ENCODE data around the gene VPS37C.
"Not testable (repeated sequence)": the region's sequence is repeated elsewhere in the genome, so short reads cannot be mapped to it uniquely, and the experiment has no call there.

The VPS37C gene

DNA sequence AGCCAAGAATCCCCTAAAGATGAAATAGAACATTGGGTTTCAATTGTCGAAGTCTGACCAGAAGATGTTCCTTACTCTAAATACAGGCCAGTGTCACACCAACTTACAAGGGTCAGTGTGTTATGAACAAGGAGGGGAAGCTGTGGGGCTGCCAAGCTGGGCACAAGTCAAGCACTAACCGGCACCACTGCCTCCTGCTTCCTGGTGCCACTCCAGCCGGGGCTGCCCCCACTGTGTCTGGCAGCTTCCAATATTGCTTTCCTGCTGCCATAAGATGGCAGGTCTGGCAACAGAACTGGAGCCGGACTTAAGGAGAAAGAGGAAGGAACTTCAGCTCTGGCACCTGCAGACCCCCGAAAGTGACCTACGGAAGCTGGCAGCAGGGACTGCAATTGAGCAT lies 13.7 kb upstream of the VPS37C start:
- DNase-seq (ENCODE audit: low read depth in 2 of 2): no peak

DNA sequence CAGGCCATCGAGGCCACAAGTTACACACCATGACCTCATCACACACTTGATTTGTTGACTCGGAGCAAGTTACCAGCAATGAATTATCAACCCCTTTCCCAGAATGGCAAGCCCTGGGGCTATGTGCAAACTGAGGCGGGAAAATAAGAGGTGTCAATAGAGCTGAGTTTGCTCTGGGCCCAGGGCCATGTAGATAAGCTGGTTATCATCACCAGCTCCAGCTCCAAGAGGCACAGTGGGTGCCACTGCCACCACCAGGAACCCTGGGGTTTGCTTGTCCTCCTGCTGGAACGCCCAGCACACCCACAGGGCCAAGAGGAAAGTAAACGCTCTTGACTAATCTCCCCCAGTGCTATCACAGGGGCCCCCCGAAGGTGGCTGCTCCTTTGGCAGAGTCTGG lies 13.0 kb upstream of the VPS37C start:
- no peak for DNase-seq (ENCODE audit: low read depth in 2 of 2)

DNA sequence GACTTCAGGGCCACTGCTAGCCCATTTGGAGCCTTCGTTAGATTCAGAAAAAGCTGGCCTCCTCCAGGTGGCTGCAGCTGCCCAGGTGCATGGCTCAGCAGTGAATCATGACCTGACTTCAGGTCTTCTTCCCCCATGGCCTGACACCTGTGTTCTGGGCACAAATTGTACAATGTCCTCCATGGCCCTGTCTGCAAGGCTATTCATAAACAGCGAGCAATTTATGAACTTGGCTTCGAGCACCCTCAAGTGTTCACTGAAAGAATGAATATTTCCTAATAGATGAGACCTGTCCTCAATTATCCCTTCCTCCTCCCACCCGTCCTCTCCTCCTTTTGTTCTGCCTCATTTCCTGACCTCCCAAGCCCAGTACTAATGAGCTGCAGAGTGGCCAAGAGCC lies 12.2 kb upstream of the VPS37C start:
- DNase-seq (ENCODE audit: low read depth in 2 of 2): no peak

DNA sequence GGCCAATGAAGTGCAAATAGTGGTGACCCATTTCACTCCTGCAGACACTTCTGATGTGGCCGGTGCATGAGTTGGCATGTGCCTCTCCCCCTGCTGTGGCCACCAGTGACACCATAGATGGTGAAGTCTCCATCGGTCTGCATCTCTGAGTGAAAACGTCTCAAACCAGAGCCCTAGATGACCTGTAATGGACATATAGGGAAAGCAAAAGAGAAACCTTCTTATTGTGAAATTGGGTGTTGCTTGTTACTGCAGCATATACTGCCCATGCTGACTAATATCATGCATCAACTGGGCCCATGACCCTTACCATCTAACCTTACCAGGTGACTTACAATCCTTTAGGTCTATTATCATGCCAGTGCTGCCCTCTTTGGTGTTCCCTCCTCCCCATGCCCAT lies 11.7 kb upstream of the VPS37C start:
- DNase-seq (ENCODE audit: low read depth in 2 of 2): no peak

DNA sequence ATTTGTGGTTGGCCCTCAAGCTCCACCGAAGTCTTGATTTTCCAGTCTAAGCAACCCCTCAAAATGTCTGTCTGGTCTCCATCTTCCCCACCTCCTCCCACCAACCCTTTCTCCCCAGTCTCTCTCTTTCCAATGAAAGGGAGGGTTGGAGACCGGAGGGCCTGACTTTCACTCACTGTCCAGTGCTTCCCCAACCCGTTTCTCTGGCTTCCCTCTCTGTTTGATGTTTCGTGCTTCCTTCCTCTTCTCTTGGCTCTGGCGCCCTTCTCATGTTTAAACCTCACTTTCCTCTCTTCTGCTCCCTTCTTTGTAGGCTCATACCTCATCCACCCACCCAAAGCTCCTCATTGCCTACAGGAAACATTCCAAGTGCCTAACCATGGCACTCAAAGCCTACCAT lies 11.1 kb upstream of the VPS37C start:
- DNase-seq (ENCODE audit: low read depth in 2 of 2): no peak

DNA sequence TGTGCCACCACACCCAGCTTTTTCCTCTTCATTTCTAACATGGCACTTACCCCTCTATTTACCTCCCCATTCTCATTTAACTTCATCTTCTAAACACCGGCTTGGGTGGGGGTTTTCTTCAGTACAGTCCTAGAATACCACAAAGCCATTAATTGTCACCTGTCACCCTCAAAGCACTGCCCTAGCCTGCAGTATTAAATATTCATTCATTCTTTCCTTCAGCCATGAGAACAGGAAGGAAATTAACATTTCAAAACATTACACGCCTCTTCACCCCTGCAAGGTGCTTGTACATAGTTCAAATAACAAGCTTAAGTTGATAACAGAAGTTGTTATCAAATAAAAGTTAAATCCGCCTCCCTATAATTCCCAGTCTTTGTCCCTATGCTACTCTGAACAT lies 10.7 kb upstream of the VPS37C start:
- no peak for DNase-seq (ENCODE audit: low read depth in 2 of 2)

DNA sequence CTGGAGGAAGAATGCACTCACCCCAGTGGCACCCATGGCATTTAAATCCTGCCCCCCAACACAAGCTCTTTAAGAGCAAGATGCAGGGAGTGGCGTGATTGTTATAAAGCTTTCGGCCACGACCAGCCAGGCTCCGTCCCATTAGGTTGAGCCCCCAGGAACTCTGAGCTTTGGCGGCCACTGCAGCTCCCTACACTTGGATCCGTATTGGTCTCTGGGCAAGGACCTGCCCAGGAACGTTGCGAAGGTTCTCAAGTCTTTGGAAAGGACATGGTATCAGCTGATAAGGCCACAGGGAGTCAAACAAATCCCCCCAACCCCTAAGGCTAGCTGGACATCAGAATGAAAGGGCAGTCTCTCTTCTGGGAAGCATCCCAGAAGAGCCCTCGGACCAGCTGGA lies 9.3 kb upstream of the VPS37C start:
- DNase-seq (ENCODE audit: low read depth in 2 of 2): no peak

DNA sequence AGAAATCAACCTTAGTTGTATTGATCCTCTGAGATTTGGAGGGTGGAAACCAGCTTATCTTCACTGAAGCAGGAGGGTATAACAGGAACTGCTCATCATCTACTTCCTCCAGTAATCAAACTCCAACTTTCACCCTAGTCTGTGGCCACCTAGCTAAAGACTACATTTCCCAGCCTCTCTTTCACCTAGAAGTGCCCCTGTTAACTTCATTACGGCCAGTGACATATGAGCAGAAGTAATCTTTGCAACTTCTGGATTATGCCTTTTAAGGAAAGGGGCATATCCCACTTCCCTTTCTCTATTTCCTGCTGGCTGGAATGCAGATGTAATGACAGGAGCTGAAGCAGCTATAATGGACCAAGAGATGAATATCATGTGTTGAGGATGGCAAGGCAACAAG lies 7.6 kb upstream of the VPS37C start:
- DNase-seq (ENCODE audit: low read depth in 2 of 2): no peak

DNA sequence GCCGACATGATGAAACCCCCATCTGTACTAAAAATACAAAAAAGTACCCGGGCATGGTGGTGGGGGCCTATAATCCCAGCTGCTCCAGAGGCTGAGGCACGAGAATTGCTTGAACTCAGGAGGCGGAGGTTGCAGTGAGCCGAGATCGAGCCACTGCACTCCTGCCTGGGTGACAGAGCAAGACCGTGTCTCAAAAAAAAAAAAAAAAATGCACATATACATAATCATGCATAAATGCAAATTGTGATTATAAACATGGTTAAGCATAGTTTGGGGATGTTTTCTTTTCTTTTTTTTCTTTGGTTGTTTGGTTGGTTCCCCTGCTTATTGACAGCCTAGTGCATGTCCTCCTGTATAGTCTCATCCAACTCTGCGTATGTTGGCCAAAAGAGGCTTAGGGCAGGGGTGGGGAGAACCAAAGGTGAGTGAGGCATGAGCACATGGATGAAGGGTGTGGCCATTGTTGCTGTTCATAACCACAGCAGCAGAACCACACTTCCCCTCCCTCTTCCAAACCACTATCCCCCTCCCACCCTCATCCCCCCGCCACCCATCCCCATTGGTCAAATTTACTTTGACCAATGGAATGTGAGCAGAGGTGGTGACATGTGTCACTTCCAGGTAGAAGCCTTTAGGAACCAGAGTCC lies 6.9 kb upstream of the VPS37C start:
- no peak for DNase-seq (ENCODE audit: low read depth in 2 of 2)

DNA sequence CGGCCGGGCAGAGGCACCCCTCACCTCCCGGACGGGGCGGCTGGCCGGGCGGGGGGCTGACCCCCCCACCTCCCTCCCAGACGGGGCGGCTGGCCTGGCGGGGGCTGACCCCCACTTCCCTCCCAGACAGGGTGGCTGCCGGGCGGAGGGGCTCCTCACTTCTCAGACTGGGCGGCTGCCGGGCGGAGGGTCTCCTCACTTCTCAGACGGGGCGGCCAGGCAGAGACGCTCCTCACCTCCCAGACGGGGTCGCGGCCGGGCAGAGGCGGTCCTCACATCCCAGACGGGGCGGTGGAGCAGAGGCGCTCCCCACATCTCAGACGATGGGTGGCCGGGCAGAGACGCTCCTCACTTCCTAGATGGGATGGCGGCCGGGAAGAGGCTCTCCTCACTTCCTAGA lies 5.1 kb upstream of the VPS37C start:
- not testable (repeated sequence) for DNase-seq (ENCODE audit: low read depth in 2 of 2)

DNA sequence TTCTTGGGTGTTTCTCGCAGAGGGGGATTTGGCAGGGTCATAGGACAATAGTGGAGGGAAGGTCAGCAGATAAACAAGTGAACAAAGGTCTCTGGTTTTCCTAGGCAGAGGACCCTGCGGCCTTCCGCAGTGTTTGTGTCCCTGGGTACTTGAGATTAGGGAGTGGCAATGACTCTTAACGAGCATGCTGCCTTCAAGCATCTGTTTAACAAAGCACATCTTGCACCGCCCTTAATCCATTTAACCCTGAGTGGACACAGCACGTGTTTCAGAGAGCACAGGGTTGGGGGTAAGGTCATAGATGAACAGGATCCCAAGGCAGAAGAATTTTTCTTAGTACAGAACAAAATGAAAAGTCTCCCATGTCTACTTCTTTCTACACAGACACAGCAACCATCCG lies 4.6 kb upstream of the VPS37C start:
- not testable (repeated sequence) for DNase-seq (ENCODE audit: low read depth in 2 of 2)

DNA sequence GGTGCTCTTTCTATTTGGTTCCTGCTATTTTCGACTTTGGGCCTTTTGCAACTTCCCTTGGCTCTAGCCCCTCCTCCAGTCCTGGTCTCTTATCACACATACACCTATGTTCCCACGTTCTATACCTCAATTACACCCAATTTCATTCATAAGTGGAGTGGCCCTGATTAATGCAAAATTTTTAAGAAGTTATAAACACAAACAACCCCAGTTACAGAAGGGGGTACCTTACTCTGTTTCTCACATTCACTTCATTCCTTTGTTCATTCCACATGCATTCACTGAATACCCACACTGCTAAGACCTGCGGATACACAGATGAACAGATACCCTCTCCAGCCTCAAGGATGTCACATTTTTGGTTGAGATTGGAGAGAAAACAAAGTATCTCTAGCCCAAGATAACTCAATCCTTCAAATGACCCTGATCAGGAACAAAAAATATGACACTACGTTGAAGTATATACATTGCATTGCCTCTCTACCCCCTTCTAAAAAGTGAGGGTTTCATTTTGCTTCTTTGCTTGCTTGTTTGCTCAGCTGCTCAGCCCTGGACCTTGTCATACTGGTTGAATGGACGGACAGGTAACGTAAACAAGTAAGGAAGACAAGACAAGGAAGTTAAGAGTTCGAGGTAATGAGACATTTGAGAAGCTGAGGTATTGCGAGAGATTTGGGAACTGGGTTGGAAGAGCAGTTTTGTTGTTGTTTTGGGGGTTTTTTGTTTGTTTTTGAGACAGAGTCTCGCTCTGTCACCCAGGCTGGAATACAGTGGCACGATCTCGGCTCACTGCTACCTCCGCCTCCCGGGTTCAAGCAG lies 3.6 kb upstream of the VPS37C start:
- no peak for DNase-seq (ENCODE audit: low read depth in 2 of 2)

DNA sequence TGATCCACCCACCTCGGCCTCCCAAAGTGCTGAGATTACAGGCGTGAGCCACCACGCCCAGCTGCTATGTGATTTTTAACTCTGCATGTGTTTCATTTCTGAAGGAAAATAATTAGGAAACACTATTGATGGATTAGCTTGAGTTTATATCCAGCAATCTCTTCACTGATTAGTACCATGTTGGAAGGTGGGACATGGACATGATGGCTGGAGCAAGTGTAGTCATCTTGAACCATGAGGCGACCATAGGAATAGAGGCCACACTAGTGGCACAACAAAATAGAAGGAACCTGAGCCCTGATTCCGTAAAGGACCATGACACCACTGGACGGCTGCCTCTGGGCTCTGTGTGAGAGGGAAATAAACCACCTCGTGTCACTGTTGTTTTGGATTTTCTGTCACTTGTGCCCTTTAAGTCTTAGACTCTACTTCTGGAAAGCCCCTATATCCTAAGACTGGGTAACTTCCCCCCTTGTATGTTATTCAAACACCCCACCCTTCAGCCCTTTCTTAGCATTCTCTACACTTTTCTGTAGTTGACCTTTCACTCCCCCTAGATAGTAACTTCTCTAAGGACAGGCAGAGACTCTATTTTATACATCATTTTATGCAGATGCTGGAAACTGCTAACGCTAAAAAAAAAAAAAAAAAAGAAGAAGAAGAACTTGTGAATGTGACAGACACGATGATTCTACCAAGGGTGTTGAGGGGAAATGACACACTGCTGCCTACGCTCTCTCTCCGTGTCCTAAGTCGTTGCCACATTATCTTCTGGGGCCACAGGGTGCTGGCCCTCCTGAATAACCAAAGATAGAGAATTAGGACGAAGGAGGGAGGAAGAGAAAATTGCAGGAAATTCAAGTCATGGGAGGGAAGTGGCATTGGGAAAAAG lies 2.7 kb upstream of the VPS37C start:
- no peak for DNase-seq (ENCODE audit: low read depth in 2 of 2)

DNA sequence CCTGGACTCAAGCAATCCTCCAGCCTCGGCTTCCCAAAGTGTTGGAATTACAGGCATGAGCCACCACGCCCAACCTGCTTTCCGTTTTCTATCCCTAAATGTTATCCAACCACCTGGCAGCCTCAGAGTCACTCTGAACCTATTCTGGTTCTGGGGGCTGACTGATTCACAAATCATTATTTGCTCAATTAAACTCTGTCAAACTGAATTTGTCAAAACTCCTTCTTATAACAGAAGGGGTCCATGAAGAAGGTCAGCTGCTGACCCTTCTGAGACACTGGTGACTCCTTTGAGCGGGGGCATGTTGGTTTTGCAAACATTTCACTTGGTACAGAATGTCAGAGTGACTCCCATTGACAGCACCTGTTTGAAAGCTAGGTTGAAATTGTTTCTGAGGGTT lies 1.8 kb upstream of the VPS37C start:
- DNase-seq (ENCODE audit: low read depth in 2 of 2): no peak

DNA sequence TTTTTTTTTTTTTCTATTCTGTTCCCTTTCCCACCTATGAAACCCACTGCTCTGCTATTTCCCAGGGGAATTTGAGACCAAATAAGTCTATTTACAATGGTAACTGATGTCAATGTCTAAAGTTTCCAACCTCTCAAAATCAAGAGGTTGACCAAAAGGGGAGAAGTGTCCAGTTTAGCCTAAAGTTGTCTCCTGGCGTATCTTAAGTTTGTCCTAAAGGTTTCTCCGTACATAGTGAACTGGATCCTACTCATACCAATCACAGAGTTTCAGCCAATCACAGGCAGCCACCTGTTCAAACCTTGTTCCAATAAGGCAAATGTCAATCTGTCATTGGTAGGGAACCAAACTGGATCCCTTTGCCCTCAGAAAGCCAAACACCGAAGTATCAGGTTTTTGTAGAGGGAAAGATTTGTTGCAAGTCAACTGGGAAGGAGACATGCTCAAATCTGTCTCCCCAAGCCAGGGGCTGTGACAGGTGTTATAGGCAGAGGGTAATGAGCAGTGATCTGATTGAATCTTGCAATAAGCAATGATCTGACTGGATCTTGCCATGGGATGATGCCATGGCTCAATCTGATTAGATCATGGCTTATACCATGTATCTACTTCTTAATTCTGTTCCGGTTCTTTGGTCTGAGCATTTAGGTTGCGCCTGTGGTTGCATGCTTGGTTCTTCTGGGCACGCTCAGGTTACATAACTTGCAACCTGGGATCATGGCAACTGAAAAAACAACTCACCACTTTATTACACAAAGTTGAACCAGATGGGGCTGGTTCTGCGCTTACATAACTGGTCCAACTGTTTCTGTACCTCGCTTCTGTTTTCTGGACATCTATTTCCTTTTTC lies 1.1 kb upstream of the VPS37C start:
- DNase-seq (ENCODE audit: low read depth in 2 of 2): no peak

DNA sequence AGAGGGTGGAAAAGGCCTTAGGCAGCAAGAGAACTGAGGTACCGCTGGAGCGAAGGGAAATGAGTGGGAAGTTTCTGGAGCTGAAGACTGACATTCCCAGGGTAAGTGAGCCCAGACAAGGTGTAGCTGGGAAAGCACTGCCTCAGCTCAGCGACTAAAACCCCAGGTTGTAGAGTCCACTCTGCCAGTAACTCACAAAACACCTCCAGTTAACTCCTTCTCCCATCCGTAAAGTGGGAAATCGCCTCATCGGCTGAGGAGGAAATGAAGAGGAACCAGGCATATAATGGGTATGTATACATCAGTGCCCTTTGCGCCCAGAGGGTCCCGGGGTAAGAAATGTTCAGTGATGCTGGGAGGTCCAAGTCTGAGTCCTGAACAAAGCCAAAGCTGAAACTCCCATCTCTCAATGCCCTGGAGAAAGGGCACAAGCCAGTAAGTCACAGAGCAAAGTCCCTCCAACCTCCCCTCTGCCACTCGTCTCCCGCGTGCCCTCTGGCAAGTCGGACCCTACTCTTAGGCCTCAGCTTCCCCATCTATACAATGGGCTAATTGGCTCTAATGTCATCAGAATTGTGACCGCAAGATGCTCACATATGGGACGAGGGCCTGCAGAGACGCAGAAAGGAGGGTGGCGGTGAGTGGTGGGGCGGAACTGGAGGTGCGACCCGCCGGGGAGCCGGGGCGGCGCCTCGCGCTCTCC lies 588 bp downstream of the VPS37C start:
- DNase-seq (ENCODE audit: low read depth in 2 of 2): no peak

DNA sequence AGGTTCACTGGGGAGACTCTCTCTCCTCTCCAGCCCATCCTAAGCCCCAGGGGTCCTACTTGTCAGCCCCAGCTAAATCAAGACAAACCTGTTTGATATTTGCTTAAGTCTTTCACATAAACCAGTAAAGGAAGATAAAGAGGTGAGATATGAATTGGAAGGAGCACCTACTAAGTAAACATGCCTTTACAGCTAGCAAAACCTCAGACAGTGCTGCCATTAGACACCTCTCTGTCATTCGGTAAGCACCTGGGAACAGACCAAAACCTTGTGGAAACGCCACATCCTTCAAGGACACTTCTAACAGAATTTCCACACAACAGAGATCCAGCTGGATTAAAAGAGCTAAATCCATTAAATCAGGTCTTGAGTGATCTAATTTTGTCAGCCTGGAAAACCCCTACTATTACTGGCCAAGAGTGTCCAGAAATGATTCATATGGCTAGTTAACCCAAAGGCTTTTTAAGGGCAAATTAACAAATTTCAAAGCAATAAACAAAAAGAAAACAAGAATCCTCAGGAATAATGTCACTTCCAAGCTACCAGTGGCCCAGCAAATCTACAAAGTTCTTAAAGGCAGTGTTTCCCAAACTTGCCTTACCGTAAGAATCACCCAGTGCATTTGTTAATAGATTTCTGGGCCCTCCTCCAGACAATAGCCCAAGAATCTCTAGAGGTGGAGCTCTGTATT lies 2.4 kb downstream of the VPS37C start:
- no peak for DNase-seq (ENCODE audit: low read depth in 2 of 2)

DNA sequence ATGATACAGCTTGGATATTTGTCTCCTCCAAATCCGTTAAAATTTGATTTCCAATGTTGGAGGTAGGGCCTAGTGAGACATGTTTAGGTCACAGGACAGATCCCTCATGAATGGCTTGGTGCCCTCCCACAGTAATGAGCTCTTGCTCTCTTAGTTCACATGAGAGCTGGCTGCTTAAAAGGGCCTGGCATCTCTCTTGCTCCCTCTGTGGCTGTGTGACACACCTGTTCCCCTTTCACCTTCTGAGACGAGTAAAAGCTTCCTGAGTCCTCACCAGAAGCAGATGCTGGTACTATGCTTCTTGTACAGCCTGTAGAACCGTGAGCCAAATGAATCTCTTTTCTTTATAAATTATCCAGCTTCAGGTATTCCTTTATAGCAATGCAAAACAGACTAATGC lies 3.5 kb downstream of the VPS37C start:
- no peak for DNase-seq (ENCODE audit: low read depth in 2 of 2)

DNA sequence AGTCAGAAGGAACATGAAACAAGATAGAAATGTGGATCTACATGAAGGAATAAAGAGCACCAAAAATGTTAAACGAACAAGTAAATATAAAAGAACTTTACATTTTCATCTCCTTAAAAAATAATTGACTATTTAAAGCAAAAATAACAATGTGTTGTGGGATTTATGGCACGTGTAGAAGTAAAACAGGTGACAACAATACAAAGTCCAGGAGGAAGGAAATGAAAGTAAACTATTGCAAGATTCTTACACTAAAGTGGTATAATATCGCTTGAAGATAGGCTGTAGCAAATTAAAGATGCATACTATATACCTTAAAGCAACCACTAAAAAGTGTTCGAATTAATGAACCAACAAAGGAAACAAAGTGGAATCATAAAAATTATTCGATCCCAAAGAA lies 5.5 kb downstream of the VPS37C start:
- DNase-seq (ENCODE audit: low read depth in 2 of 2): no peak

DNA sequence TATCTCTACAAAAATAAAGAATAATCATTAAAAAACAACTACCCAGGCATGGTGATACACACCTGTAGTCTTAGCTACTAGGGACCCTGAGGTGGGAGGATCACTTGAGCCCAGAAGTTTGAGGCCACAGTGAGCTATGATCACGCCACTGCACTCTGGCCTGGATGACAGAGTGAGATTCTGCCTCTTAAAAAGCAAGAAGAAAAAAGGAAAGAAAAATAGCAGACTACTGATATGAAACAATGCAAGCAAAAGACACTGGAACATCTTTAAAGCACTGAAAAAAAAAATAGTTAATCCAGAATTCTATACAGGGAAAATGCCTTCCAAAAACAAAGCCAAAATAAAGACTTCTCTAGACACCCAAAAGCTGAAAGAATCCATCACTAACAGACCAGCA lies 5.9 kb downstream of the VPS37C start:
- no peak for DNase-seq (ENCODE audit: low read depth in 2 of 2)
